SU-DHL-6 (cell line): Measurements from ENCODE around the gene WSB2.

Source experiments
- EZH2phosphoT487 ChIP-seq: fragments of 200-600 bp; sonication (generic), shearing (Covaris generic); conservative IDR thresholded peaks from 2 replicates; pipeline ENCODE4 v1.6.1; 2018; ENCODE audit warnings: mild to moderate bottlenecking, antibody characterized with exemption, low read length, moderate library complexity, mixed read lengths
- TF ChIP-seq, protein P1 (sequence below): fragments of 200-600 bp; sonication (generic); IDR thresholded peaks from one replicate; pipeline ENCODE4 v1.5.1; 2017; ENCODE audit warnings: antibody characterized with exemption, mild to moderate bottlenecking, low read length, moderate library complexity; ENCODE audit not compliant: insufficient read depth, poor library complexity, severe bottlenecking

- TF ChIP-seq, protein P1, sequence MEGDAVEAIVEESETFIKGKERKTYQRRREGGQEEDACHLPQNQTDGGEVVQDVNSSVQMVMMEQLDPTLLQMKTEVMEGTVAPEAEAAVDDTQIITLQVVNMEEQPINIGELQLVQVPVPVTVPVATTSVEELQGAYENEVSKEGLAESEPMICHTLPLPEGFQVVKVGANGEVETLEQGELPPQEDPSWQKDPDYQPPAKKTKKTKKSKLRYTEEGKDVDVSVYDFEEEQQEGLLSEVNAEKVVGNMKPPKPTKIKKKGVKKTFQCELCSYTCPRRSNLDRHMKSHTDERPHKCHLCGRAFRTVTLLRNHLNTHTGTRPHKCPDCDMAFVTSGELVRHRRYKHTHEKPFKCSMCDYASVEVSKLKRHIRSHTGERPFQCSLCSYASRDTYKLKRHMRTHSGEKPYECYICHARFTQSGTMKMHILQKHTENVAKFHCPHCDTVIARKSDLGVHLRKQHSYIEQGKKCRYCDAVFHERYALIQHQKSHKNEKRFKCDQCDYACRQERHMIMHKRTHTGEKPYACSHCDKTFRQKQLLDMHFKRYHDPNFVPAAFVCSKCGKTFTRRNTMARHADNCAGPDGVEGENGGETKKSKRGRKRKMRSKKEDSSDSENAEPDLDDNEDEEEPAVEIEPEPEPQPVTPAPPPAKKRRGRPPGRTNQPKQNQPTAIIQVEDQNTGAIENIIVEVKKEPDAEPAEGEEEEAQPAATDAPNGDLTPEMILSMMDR = no peak
- no peak for TF ChIP-seq EZH2phosphoT487
These were observed 45.7 kb downstream of the WSB2 start for GRCh38 chr12:118015306-118015705.
